Measurements from ENCODE around the gene NCOR1. TPM values are rescaled to one million over a fixed set of nuclear protein-coding genes. Genes with fewer than 3 reads are reported as not detected.
"Not testable (repeated sequence)": the region's sequence is repeated elsewhere in the genome, so short reads cannot be mapped to it uniquely, and the experiment has no call there.

The NCOR1 gene
- total and polyA plus RNA-seq, 12 donors: 27.0 to 103 (median 74.8) TPM

DNA sequence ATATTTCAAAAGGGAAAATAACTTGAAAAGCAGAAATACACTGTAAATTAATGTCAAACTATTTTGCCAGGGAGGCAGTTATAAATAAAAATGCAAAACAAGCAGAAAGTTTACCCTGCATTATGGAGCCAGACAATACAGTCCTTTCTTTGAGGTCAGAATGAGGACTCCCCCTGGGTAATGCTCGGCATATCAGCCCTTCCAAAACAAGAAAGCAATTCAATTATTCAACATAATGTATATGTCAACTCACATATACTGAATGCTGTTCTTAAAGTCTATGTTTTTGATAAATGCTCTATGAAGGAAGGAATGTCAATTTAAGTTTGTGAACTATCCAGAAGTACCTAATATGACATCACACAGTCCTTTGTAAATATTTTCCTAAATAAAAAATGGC lies 143.3 kb downstream of the NCOR1 start:
- 90 to 94% methylated on average over 1 of the region's 1 CpG for WGBS, 2 donors
- DNase-seq: no peak
- Histone ChIP-seq H3K27me3 (no peaks in the 10 kb centered on the region), H3K4me3 (no peak overlapping the region), H3K4me1 (no peaks in the 10 kb centered on the region), H3K36me3 (peaks cover 0 to 100% (median 70%) of the 10 kb centered on the region in 9 donors), H3K27ac (no peak overlapping the region), H3K9me3 (no peaks in the 10 kb centered on the region)
- TF ChIP-seq, protein P1, sequence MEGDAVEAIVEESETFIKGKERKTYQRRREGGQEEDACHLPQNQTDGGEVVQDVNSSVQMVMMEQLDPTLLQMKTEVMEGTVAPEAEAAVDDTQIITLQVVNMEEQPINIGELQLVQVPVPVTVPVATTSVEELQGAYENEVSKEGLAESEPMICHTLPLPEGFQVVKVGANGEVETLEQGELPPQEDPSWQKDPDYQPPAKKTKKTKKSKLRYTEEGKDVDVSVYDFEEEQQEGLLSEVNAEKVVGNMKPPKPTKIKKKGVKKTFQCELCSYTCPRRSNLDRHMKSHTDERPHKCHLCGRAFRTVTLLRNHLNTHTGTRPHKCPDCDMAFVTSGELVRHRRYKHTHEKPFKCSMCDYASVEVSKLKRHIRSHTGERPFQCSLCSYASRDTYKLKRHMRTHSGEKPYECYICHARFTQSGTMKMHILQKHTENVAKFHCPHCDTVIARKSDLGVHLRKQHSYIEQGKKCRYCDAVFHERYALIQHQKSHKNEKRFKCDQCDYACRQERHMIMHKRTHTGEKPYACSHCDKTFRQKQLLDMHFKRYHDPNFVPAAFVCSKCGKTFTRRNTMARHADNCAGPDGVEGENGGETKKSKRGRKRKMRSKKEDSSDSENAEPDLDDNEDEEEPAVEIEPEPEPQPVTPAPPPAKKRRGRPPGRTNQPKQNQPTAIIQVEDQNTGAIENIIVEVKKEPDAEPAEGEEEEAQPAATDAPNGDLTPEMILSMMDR (IDR thresholded peaks at IDR 0.05): no peak
- ATAC-seq: no peak
- intact Hi-C loops (cut with DNase I): no loop called here

DNA sequence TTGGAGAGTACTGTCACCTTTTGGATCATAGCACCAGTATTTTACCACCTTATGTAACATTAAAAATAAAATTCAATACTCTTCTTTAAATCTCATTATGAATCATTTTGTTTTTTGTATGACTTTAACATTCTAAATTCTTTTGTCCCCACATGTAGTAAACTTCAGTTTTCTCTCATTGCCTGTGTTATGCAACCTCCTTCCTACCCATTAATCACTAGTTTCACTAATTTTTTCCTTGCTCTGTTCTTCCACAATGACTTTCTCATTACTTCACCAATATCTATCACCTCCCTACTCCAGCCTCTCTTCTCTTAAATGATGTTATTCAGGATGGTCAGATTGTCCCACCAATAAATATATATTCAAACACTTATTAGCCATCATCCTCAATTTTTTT lies 147.0 kb downstream of the NCOR1 start:
- TF ChIP-seq, protein P1 (IDR thresholded peaks at IDR 0.05): no peak
- H3K27ac ChIP-seq: no peak overlapping the region
- peaks cover 0 to 100% (median 75%) of the 10 kb centered on the region in 9 donors for H3K36me3 ChIP-seq
- ATAC-seq (no peak), DNase-seq (no peak)
- intact Hi-C loops (cut with DNase I): no loop called here
- no peaks in the 10 kb centered on the region for H3K4me1 ChIP-seq
- H3K27me3 ChIP-seq: no peaks in the 10 kb centered on the region
- no peak overlapping the region for H3K4me3 ChIP-seq
- no peaks in the 10 kb centered on the region for H3K9me3 ChIP-seq

DNA sequence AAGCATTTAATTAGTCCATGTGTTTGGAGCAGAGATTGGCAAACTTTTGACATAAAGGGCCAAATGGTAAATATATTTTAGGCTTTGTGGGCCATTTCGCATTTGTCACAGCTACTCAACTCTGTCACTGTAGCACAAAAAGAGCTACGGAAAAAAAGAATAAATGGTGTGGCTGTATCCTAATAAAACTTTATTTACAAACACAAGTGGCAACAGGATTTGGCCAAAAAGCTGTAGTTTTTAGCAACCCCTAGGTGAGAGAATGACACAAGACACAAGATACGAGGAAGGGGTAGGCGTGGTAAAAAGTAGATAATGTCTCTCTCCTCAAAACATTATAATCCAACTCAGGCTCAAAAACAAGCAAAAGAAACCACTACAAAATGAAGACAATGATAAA lies 149.2 kb downstream of the NCOR1 start:
- H3K4me3 ChIP-seq: no peak overlapping the region
- WGBS, 2 donors: 97% methylated on average over 4 of the region's 4 CpGs
- TF ChIP-seq, protein P1 (IDR thresholded peaks at IDR 0.05): no peak
- H3K36me3 ChIP-seq: peaks cover 0 to 100% (median 71%) of the 10 kb centered on the region in 9 donors
- H3K27ac ChIP-seq: no peak overlapping the region
- H3K27me3 ChIP-seq: no peaks in the 10 kb centered on the region
- intact Hi-C loops (cut with DNase I): no loop called here
- no peaks in the 10 kb centered on the region for H3K4me1 ChIP-seq
- no peaks in the 10 kb centered on the region for H3K9me3 ChIP-seq
- ATAC-seq (no peak), DNase-seq (no peak)

DNA sequence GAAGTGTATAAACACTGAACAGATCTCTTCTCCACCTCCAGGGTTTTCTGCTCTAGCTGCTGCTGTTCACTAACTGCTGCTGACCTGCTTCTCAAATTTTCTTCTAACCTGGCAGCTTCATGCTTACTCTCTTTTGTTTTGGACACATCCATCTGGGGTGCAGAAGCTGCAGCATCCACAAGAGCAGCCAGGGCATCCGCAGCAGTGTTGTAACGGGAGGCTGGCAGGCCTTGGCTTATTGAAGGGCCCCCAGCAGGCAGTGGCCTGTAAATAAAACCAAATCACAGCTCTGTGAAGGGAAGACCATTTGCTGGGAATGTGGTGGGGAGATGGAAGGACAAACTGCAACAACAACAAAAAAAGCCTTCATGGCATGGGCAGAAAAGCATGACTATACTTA lies 153.7 kb downstream of the NCOR1 start:
- no peaks in the 10 kb centered on the region for H3K4me1 ChIP-seq
- H3K9me3 ChIP-seq: no peaks in the 10 kb centered on the region
- TF ChIP-seq, protein P1 (IDR thresholded peaks at IDR 0.05): no peak
- no peak overlapping the region for H3K4me3 ChIP-seq
- ATAC-seq (no peak), DNase-seq (no peak)
- WGBS, 2 donors: 91 to 94% methylated on average over 2 of the region's 2 CpGs
- H3K36me3 ChIP-seq: peaks cover 4 to 100% (median 63%) of the 10 kb centered on the region in 9 donors
- intact Hi-C loops (cut with DNase I): loop anchor here in 1 of 10 donors (5.0 kb wide), 1 partner anchor 34 kb away; no protein-coding TSS in a partner anchor
- no peaks in the 10 kb centered on the region for H3K27me3 ChIP-seq
- H3K27ac ChIP-seq: no peak overlapping the region

DNA sequence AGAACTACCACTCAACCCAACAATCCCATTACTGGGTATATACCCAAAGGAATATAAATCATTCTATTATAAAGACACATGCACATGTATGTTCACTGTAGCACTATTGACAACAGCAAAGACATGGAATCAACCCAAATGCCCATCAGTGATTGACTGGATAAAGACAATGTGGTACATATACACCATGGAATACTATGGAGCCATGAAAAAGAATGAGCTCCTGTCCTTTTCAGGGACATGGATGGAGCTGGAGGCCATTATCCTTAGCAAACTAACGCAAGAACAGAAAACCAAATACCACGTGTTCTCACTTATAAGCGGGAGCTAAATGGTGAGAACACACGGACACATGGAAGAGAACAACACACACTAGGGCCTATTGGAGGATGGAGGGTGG lies 160.2 kb downstream of the NCOR1 start:
- intact Hi-C loops (cut with DNase I); DNase-seq; ATAC-seq; H3K4me3 ChIP-seq; H3K27ac ChIP-seq; H3K27me3 ChIP-seq: not testable (repeated sequence)
- WGBS, 2 donors: 86 to 87% methylated on average over 4 of the region's 4 CpGs
- Histone ChIP-seq H3K36me3 (peaks cover 0 to 98% (median 46%) of the 10 kb centered on the region in 9 donors), H3K4me1 (peaks cover 0 to 14% (median 9%) of the 10 kb centered on the region in 9 donors), H3K9me3 (peaks cover 0 to 21% (median 0%) of the 10 kb centered on the region in 11 donors)
